ENCODE results near the gene ZC3H7A.
A peak's percentile ranks its signal among the peaks of the same experiment; 100 is the strongest.
"Not testable (repeated sequence)": the region's sequence is repeated elsewhere in the genome, so short reads cannot be mapped to it uniquely, and the experiment has no call there.

Gene ZC3H7A

GRCh38 chr16:11797166-11797956, at the start of gene ZC3H7A:
TSS of gene ZC3H7A (minus strand) at chr16:11797258. CDS start at chr16:11782354, 14,904 bp downstream.
- DNase-seq = peak; percentile 88

GRCh38 chr16:11844499-11844898, 47.4 kb upstream of the ZC3H7A start:
- no peak for DNase-seq

GRCh38 chr16:11843861-11844260, 46.8 kb upstream of the ZC3H7A start:
- DNase-seq = no peak

- no peak for DNase-seq
Observed at GRCh38 chr16:11843206-11843605, 46.1 kb upstream of the ZC3H7A start.

GRCh38 chr16:11841026-11841425, 44.0 kb upstream of the ZC3H7A start:
- DNase-seq = no peak

GRCh38 chr16:11836650-11837244, 39.7 kb upstream of the ZC3H7A start:
- DNase-seq = no peak

GRCh38 chr16:11835891-11836649, 39.0 kb upstream of the ZC3H7A start:
- DNase-seq = no peak

- DNase-seq = no peak
Observed at GRCh38 chr16:11835309-11835708, 38.3 kb upstream of the ZC3H7A start.

- DNase-seq = no peak
Observed at GRCh38 chr16:11833951-11834695, 37.1 kb upstream of the ZC3H7A start.

GRCh38 chr16:11828696-11829095, 31.6 kb upstream of the ZC3H7A start:
- DNase-seq = no peak

GRCh38 chr16:11825520-11826165, 28.6 kb upstream of the ZC3H7A start:
- not testable (repeated sequence) for DNase-seq

GRCh38 chr16:11824362-11824761, 27.3 kb upstream of the ZC3H7A start:
- DNase-seq = no peak

GRCh38 chr16:11823645-11824044, 26.6 kb upstream of the ZC3H7A start:
- not testable (repeated sequence) for DNase-seq

- DNase-seq = no peak
Observed at GRCh38 chr16:11819798-11820197, 22.7 kb upstream of the ZC3H7A start.

- not testable (repeated sequence) for DNase-seq
Observed at GRCh38 chr16:11818970-11819369, 21.9 kb upstream of the ZC3H7A start.

- DNase-seq = no peak
Observed at GRCh38 chr16:11816123-11816522, 19.1 kb upstream of the ZC3H7A start.

GRCh38 chr16:11814800-11815199, 17.7 kb upstream of the ZC3H7A start:
- not testable (repeated sequence) for DNase-seq

GRCh38 chr16:11806721-11807120, 9.7 kb upstream of the ZC3H7A start:
- no peak for DNase-seq

- DNase-seq = no peak
Observed at GRCh38 chr16:11805556-11805955, 8.5 kb upstream of the ZC3H7A start.

- no peak for DNase-seq
Observed at GRCh38 chr16:11801481-11802021, 4.5 kb upstream of the ZC3H7A start.

GRCh38 chr16:11800382-11800718, 3.3 kb upstream of the ZC3H7A start:
- no peak for DNase-seq

Measured in SHP77 treated with DMSO at 0.1 percent for 48 hours (cell line).